GM21717 (cell line): ENCODE measurements around the gene CSDE1.

Experiments
- ATAC-seq: cut with Tn5 transposase; IDR thresholded peaks from one replicate; pipeline ENCODE4 v1.9.1; 2021; ENCODE audit warnings: mild to moderate bottlenecking, moderate library complexity; ENCODE audit not compliant: unreplicated experiment

The CSDE1 gene

DNA sequence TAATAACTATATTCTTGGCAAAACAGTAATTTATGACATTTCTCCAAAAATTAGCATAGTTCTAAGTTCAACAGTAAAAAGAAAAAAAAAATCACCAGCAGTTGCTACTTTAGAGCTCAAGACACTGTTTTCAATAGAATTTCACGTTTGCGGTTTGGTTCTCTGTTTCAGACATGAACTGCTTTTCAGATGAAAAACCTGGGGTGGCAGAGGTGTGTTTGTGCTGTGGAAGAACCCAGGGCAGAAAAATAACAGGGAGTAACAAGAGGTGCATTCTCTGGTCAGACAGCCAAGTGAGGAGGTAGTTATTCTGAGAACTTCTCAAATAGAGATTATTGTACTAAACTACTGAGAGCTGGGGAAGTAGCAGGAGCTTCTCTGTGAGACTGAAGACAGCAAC, 50.2 kb downstream of the CSDE1 start:
- ATAC-seq = no peak

DNA sequence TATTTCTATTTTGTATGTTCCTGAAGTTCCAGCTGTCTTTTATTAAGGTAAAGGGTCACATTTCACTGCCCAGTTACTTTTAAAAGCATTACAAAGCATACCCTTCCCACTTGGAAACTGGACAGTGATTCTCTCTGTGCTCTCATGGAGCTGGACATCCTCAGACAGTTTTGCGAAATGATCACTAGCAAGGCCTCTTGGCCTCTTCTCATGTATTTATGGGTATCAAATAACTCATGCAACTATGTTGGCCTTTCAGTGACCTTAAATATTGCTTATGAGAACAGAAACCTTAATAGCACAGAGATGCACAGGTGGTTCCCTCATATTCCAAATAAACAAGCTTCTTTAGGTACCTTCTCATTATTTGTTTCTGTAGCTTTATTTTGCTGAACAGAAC, 54.5 kb downstream of the CSDE1 start:
- no peak for ATAC-seq

DNA sequence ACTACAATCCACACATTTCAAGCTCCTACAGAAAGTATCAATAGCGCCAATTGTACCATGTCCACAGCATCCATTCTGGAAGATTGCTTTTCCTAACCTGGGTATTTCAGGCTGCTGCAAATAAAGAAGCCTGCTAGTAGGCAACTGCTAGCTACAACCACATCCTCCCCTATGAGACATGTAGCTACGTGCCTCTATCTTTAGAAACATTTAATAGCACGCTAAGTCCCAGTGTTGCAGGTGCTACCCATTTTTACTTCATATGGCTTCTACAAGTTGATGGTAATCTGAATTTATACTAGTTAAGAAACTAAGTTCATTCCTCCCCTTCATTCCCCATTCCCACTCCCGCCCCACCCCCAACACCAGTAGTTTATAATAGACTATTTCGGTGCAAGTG, 55.0 kb downstream of the CSDE1 start:
- ATAC-seq = no peak

GRCh38 chr1:114701931-114702330, 55.9 kb downstream of the CSDE1 start:
- ATAC-seq = no peak

- ATAC-seq = no peak
These were observed 57.7 kb downstream of the CSDE1 start for GRCh38 chr1:114700036-114700600.

DNA sequence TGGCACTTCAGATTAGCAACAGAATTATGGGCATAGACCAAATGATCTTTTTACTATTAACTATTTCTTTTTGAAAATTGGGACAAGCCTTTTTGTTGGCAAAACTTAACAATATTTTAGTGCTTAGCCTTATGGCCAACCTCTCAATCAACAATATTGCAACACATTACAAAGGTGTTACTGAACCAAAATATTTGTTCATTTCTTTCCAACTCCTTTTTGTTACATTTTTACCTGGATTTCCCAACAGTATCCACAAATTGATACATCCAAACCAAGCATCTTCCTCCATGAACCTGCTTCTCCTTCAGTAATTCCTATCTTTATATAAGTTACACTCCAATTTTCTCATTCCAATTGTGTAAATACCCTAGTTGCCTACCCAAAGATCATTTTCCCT, 61.0 kb downstream of the CSDE1 start:
- ATAC-seq = no peak

DNA sequence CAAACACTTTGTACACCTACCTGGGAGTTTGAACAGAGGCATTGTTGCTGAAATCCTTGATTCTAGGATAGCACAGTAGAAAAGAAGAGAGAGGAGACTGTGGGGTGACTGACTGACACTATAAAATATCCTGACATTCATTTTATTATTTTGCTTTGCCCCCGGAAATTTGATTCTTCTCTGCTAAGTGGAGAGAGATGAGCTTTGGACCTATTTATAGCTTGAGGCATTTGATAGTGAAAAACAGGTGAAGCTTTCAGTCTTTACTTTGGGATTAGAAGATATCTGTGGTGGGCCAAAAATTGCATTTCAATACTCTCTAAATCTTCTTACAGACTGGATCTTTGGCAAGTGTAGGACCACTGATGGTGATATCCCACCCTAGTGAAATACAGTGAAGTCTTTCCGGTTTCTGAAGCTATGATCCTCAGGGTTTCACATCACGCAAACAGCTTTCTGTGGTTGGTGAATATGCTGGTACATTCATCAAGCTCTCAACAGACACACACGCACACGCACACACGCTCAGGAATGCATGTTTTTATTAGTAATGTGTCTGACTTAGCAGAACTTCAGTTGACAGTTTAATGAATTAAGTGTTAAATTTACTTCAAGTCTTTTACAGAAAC, 62.2 kb downstream of the CSDE1 start, which contains the start of gene AMPD1:
TSS of gene AMPD1 (minus strand) at position 117 of the 629 bp plus-strand sequence. CDS start at position 42, 75 bp downstream.
- no peak for ATAC-seq

DNA sequence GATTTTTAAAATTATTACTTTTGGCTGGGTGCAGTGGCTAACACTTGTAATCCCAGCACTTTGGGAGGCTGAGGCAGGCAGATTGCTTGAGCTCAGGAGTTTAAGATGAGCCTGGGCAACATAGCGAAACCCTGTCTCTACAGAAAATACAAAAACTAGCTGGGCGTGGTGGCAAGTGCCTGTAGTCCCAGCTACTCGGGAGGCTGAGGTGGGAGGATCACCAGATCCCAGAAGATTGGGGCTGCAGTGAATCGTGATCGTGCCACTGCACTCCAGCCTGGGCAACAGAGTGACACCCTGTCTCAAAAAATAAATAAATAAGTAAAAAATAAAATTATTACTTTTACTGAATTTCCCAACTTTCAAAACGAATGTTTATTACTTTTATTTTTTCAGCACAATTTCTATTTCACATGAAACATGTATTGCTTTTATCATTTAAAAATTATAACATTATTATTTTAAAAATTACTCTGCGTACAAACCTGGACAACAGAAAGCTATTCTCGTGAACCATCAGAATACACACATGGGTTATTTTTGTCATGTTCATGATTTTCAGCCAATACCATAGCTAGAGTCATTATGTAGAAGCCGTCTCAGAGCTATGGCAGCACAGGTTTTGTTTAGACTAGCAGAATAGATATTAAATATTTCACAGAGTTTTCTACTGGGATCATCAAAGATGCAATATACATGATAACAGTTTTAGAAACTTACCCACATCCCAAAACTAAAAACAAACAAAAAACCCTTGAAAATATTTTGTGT, 63.1 kb downstream of the CSDE1 start:
- no peak for ATAC-seq

DNA sequence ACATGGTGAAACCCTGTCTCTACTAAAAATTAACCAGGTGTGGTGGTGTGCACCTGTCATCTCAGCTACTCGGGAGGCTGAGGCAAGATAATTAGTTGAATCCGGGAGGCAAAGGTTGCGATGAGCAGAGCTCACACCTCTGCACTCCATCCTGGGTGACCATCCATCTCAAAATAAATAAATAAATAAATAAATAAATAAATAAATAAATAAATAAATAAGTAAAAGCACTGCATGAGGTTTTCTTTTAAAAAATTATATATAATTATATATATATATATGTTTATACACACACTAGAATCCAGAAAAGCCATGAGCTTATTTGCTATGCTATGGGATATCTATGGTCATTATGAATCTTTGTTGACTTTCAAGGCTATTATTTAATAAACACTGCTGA, 64.8 kb downstream of the CSDE1 start:
- no peak for ATAC-seq

DNA sequence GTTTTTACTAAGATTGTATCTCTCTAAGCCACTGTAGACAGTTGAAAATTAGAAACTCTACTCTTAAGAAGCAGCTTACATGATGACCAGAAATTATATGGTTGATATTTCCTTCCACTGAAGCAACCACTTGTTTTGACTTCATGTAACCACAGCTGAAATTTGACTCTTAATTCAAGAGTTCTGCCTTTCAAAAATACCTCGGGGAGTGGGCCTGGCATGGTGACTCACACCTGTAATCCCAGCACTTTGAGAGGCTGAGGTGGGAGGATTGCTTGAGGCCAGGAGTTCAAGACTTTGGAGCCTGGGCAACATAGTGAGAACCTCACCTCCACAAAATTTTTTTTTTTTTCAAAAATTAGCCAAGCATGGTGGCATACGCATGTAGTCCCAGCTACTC, 66.7 kb downstream of the CSDE1 start:
- no peak for ATAC-seq

- no peak for ATAC-seq
These were observed 67.6 kb downstream of the CSDE1 start for GRCh38 chr1:114690148-114690547.

DNA sequence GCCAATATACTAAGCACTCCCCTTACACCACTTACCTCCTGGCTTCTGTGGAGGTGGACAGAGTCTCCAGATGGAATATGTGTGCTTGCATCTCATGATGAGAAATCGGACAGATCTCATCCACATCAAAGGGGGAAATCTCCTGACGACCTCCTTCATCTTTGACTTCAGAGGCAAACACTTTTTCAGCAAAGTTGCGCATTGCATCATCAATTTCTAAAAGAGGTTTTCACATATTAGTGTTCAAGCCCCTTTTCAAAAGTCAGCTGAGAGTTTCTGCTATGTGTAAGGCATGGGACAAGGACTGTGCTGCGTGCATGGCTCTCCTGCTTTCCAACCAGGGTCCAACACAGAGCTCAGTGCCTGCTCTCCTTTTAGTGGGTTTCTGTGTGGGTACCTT, 69.3 kb downstream of the CSDE1 start:
- ATAC-seq = no peak

GRCh38 chr1:114685851-114686250, 71.9 kb downstream of the CSDE1 start:
- ATAC-seq = no peak

- ATAC-seq = no peak
These were observed 80.1 kb downstream of the CSDE1 start for GRCh38 chr1:114677691-114678090.

- no peak for ATAC-seq
These were observed 81.7 kb downstream of the CSDE1 start for GRCh38 chr1:114676115-114676514.

DNA sequence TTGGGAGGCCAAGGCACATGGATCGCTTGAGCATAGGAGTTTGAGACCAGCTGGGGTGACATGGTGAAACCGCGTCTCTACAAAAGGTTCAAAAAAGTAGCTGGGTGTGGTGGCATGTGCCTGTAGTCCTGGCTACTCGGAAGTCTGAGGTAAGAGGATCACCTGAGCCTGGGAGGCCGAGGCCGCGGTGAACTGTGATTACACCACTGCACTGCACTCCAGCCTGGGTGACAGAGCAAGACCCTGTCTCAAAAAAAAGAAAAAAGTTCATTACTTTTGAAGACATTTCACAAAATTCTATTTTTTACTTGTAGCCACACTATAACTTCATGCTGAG, 85.9 kb downstream of the CSDE1 start:
- no peak for ATAC-seq

GRCh38 chr1:114671011-114671938, 86.5 kb downstream of the CSDE1 start:
- ATAC-seq = no peak

DNA sequence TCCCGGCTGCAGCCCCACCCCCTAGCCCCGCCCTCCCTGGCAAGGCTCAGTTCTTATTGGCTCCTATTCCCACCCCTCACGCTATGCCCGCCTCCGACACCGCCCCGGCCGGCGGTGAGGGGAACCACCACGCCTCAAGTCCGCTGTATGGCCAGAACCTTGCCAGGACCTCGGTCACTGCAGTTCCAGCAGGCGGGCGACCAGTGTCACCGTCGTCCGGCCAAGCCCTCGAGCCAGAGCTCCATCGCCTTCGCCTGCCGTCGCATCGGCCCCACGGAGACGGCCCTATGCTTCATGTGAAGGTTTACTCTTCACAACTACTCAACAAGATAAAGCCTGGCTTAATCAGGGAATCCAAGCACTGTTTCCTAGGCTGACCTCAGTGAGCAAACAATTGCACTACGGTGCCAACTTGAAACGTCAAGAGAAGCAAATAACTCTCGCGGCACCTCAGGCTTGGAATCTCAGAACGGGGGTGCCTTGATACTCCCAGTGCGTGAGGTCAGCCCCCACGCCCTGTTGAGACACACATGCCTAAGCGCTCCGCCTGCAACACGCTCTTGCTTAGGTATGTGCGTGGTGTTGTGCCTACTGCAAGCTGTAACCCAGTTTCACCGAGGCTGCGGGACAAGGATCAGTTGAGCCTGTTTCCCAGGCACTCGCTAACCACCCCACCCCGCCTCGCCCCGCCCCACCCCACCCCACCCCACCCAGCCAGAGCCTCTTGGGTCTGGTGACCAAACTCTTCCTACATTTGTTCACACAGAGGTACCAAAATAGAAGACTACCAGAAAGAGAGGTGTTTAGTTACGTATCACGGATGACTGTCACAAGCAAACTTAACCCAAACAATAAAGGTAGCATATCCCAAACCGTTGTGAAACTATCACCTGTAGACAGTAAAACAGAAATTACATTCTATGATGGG, 87.4 kb downstream of the CSDE1 start:
- peak; percentile 98 for ATAC-seq

GRCh38 chr1:114669562-114670082, 88.2 kb downstream of the CSDE1 start, which contains the start of gene DENND2C:
Gene DENND2C (minus strand): TSS chr1:114670049. CDS start chr1:114625984, 44,065 bp downstream.
- peak; percentile 68 for ATAC-seq
